ENCODE measurements around the gene POLR3E.

DNA sequence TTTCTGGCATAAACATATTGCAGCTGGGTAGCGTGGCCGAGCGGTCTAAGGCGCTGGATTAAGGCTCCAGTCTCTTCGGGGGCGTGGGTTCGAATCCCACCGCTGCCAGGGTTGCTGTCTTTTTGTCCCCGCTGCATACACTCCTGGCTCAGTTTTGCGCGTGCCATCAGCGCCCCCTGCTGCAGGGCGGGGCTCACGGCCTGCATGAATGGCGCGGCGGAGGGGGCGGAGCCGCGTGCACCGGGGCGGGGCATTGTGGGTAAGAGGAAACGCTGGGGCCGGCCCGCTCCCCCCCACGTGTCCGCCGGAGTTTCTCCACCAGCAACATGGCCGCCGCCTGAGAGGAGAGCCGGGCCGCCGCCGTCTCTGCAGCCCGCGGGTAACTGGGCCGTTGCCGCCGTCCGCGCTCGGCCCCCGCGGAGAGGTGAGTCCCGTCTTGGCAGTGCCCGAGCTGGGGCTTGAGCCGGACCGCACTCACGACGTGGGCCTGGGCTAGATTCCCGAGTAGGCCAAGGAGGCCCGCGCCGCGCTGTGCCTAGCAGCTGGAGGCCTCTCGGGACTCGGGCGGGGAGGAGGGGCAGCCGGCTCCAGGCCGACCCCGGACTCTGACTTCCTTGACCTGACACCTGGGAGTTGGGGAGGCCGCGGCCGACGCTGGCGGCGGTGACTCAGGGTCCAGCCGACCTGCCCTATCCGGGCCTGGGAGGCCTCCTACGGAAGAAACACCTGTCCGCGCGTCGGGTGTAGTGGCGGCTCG lies at the start of gene POLR3E:
- TF ChIP-seq PPARA (CRISPR knock-in tag; IDR thresholded peaks at IDR 0.05; ENCODE audit: borderline replicate concordance) (no peak), BACH2 (CRISPR knock-in tag; IDR thresholded peaks at IDR 0.05; ENCODE audit: borderline replicate concordance) (no peak), GLIS3 (CRISPR knock-in tag; IDR thresholded peaks at IDR 0.05) (no peak), CSDC2 (CRISPR knock-in tag; IDR thresholded peaks at IDR 0.05) (no peak)
- TF ChIP-seq, protein P1, sequence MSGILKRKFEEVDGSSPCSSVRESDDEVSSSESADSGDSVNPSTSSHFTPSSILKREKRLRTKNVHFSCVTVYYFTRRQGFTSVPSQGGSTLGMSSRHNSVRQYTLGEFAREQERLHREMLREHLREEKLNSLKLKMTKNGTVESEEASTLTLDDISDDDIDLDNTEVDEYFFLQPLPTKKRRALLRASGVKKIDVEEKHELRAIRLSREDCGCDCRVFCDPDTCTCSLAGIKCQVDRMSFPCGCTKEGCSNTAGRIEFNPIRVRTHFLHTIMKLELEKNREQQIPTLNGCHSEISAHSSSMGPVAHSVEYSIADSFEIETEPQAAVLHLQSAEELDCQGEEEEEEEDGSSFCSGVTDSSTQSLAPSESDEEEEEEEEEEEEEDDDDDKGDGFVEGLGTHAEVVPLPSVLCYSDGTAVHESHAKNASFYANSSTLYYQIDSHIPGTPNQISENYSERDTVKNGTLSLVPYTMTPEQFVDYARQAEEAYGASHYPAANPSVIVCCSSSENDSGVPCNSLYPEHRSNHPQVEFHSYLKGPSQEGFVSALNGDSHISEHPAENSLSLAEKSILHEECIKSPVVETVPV (CRISPR knock-in tag; IDR thresholded peaks at IDR 0.05), result no peak
